Measurements from ENCODE around the gene MICAL1.

GRCh38 chr6:109424946-109425345 lies 30.6 kb downstream of the MICAL1 start:
- TF ChIP-seq CTCF (IDR thresholded peaks at IDR 0.05 in 8 of 11, conservative IDR thresholded peaks at IDR 0.05 in 3 of 11) = no peak
- TF ChIP-seq POLR2A (IDR thresholded peaks at IDR 0.05) = no peak
- TF ChIP-seq POLR2AphosphoS5 (IDR thresholded peaks at IDR 0.05) = no peak

All from spleen (tissue), 7 donors.